ENCODE measurements around the gene TMEM132C.
A peak's percentile ranks its signal among the peaks of the same experiment; 100 is the strongest.

TMEM132C gene

GRCh38 chr12:128259556-128260070, 7.4 kb upstream of the TMEM132C start:
- DNase-seq (ENCODE audit: insufficient read length) = no peak
- FAIRE-seq = no peak
- TF ChIP-seq TAF1 (IDR thresholded peaks at IDR 0.05; ENCODE audit: borderline replicate concordance, low read depth, low read length) = no peak
- no peak for TF ChIP-seq POLR2A (IDR thresholded peaks at IDR 0.05; ENCODE audit: low read depth, low read length)
- no peak for TF ChIP-seq POLR2AphosphoS5 (IDR thresholded peaks at IDR 0.05; ENCODE audit: low read depth, low read length)

GRCh38 chr12:128261757-128262156, 5.2 kb upstream of the TMEM132C start:
- no peak for DNase-seq (ENCODE audit: insufficient read length)
- FAIRE-seq = no peak
- TF ChIP-seq POLR2A (IDR thresholded peaks at IDR 0.05; ENCODE audit: low read depth, low read length) = no peak
- no peak for TF ChIP-seq POLR2AphosphoS5 (IDR thresholded peaks at IDR 0.05; ENCODE audit: low read depth, low read length)

DNA sequence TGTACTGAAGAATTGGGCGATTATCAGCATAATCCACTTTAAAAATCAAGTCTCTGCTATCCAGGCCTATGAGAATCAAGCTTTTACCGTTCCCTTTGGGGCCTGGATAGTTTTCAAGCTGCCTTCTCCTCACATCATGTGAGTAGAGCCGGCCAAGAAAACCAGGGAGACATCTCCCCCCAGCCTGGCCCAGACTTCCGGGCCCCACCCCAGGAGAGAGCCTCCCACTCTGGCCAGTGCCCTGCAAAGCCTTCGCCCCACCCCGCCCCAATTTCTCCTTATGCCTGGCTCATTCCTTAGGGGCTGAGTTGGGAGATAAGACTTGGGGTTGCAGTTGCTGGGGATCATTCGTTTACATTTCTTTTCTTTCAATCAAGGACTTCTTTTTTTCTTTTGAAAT, 1.4 kb upstream of the TMEM132C start:
- TF ChIP-seq TAF1 (IDR thresholded peaks at IDR 0.05; ENCODE audit: borderline replicate concordance, low read depth, low read length) (no peak), POLR2A (IDR thresholded peaks at IDR 0.05; ENCODE audit: low read depth, low read length) (no peak), POLR2AphosphoS5 (IDR thresholded peaks at IDR 0.05; ENCODE audit: low read depth, low read length) (no peak)
- no peak for DNase-seq (ENCODE audit: insufficient read length)
- no peak for FAIRE-seq

DNA sequence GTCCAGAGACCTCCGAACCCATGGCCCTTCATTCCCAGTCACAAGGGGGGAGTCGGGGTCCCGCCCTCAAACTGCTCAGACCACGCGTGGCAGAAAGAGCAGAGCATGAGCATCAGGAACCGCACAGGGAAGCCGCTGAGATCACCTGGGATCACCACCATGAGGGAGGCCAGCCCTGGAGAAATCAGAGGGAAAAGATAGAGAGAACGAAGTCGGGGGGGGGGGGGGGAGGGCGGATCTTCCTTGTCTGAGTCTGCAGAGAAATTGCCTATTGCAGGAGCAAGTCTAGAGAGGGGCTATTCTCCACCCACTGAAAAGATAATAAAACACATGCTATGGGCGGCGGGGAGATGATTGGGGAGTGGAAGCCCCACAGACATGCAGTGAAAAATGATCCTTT, 884 bp upstream of the TMEM132C start:
- FAIRE-seq (no peak), DNase-seq (ENCODE audit: insufficient read length) (no peak)
- TF ChIP-seq POLR2A (IDR thresholded peaks at IDR 0.05; ENCODE audit: low read depth, low read length) = no peak
- TF ChIP-seq POLR2AphosphoS5 (IDR thresholded peaks at IDR 0.05; ENCODE audit: low read depth, low read length) = no peak
- TF ChIP-seq TAF1 (IDR thresholded peaks at IDR 0.05; ENCODE audit: borderline replicate concordance, low read depth, low read length) = no peak

DNA sequence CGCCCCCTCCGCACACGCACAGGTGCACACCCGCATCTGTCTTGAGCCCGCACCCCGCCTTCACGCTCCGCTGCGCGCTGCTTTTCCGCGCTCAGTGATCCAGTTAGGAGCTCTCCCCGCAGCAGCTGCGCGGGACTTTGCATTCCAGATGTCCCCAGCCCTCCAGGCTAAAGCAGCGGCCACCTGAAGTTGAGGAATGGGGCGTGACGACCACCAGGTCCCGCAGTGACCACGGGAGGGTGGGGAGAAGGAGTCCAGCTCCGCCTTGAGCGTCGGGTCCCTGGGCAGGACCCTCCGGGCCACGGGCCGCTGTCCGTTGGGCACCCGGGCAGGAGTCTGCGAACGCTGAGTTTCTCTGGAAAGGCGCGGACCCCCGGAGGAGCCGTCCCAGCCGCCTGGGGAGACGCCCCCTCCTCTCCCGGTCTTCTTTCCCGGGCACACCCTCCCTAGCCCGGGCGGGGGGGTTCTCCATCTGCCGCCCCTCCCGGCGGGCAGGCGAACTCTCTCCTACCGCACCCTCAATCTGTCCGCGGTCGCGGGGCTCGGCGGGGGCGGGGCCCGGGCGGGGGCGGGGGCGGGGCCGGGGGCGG, 334 bp upstream of the TMEM132C start:
- DNase-seq (ENCODE audit: insufficient read length) (peak; percentile 21), FAIRE-seq (no peak)
- TF ChIP-seq POLR2A (IDR thresholded peaks at IDR 0.05; ENCODE audit: low read depth, low read length) (no peak), POLR2AphosphoS5 (IDR thresholded peaks at IDR 0.05; ENCODE audit: low read depth, low read length) (no peak), TAF1 (IDR thresholded peaks at IDR 0.05; ENCODE audit: borderline replicate concordance, low read depth, low read length) (no peak)

- DNase-seq (ENCODE audit: insufficient read length) (no peak), FAIRE-seq (no peak)
These were observed 845 bp downstream of the TMEM132C start for GRCh38 chr12:128267651-128268378.

GRCh38 chr12:128268379-128268995, 1.5 kb downstream of the TMEM132C start:
- FAIRE-seq (no peak), DNase-seq (ENCODE audit: insufficient read length) (no peak)
- TF ChIP-seq POLR2A (IDR thresholded peaks at IDR 0.05; ENCODE audit: low read depth, low read length) = no peak
- TF ChIP-seq TAF1 (IDR thresholded peaks at IDR 0.05; ENCODE audit: borderline replicate concordance, low read depth, low read length) = no peak
- TF ChIP-seq POLR2AphosphoS5 (IDR thresholded peaks at IDR 0.05; ENCODE audit: low read depth, low read length) = no peak

More at GRCh38 chr12:128267651-128268378, 845 bp downstream of the TMEM132C start:
- no peak for TF ChIP-seq POLR2AphosphoS5 (IDR thresholded peaks at IDR 0.05; ENCODE audit: low read depth, low read length)
- TF ChIP-seq TAF1 (IDR thresholded peaks at IDR 0.05; ENCODE audit: borderline replicate concordance, low read depth, low read length) = no peak
- TF ChIP-seq POLR2A (IDR thresholded peaks at IDR 0.05; ENCODE audit: low read depth, low read length) = no peak

GRCh38 chr12:128269181-128269591, 2.2 kb downstream of the TMEM132C start:
- FAIRE-seq (no peak), DNase-seq (ENCODE audit: insufficient read length) (no peak)
- TF ChIP-seq POLR2AphosphoS5 (IDR thresholded peaks at IDR 0.05; ENCODE audit: low read depth, low read length) = no peak

DNA sequence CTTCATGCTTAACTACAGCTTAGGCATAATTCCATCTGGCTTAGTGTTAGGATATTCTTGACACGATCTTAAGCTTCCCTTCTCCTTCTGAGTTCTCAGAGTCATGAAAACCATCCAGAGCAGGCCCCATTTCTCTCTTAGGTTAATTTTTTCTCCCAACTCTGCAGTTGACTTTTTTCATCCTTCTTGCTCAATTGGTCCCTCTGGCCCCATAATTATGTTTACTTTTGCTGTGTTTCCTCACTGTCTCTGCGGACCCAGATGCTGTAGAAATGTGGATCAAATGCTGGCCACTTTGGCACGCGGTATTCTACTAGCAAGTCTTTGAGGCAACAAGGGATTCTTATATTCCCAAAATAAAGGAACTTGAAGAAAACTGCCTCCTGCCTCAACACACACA, 9.5 kb downstream of the TMEM132C start:
- no peak for FAIRE-seq
- TF ChIP-seq POLR2A (IDR thresholded peaks at IDR 0.05; ENCODE audit: low read depth, low read length) (no peak), TAF1 (IDR thresholded peaks at IDR 0.05; ENCODE audit: borderline replicate concordance, low read depth, low read length) (no peak), POLR2AphosphoS5 (IDR thresholded peaks at IDR 0.05; ENCODE audit: low read depth, low read length) (no peak)
- no peak for DNase-seq (ENCODE audit: insufficient read length)

- FAIRE-seq (no peak), DNase-seq (ENCODE audit: insufficient read length) (no peak)
These were observed 20.0 kb downstream of the TMEM132C start for GRCh38 chr12:128286970-128287369.

GRCh38 chr12:128288357-128288756, 21.4 kb downstream of the TMEM132C start:
- FAIRE-seq = no peak
- no peak for DNase-seq (ENCODE audit: insufficient read length)
- TF ChIP-seq POLR2A (IDR thresholded peaks at IDR 0.05; ENCODE audit: low read depth, low read length) (no peak), TAF1 (IDR thresholded peaks at IDR 0.05; ENCODE audit: borderline replicate concordance, low read depth, low read length) (no peak), POLR2AphosphoS5 (IDR thresholded peaks at IDR 0.05; ENCODE audit: low read depth, low read length) (no peak)

More at GRCh38 chr12:128286970-128287369, 20.0 kb downstream of the TMEM132C start:
- TF ChIP-seq TAF1 (IDR thresholded peaks at IDR 0.05; ENCODE audit: borderline replicate concordance, low read depth, low read length) (no peak), POLR2A (IDR thresholded peaks at IDR 0.05; ENCODE audit: low read depth, low read length) (no peak), POLR2AphosphoS5 (IDR thresholded peaks at IDR 0.05; ENCODE audit: low read depth, low read length) (no peak)

- TF ChIP-seq TAF1 (IDR thresholded peaks at IDR 0.05; ENCODE audit: borderline replicate concordance, low read depth, low read length) (no peak), POLR2AphosphoS5 (IDR thresholded peaks at IDR 0.05; ENCODE audit: low read depth, low read length) (no peak), POLR2A (IDR thresholded peaks at IDR 0.05; ENCODE audit: low read depth, low read length) (no peak)
- DNase-seq (ENCODE audit: insufficient read length) (no peak), FAIRE-seq (no peak)
These were observed 21.9 kb downstream of the TMEM132C start for GRCh38 chr12:128288896-128289295.
